Measurements from ENCODE around the gene MLF2.

MLF2 gene

DNA sequence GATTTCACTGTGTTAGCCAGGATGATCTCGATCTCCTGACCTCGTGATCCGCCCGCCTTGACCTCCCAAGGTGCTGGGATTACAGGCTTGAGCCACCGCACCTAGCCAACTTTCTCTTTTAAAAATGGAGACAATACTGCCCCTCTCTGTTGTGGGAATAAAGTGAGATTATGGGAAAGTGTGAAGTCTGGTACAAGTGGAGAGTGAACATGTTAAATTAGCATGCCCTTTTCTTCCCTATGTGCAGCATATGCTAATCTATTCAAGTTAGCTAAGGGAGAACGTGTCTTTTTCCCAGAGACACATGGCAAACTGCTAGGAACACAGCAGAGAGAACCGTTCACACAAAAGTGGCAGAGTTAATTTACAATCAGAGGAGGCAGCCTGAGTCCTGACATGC, 27.6 kb downstream of the MLF2 start:
- TF ChIP-seq CSRNP3 (CRISPR knock-in tag; IDR thresholded peaks at IDR 0.05) (no peak), ZNF70 (CRISPR knock-in tag; IDR thresholded peaks at IDR 0.05) (no peak), ZNF8 (CRISPR knock-in tag; IDR thresholded peaks at IDR 0.05) (no peak), ZFP30 (CRISPR knock-in tag; IDR thresholded peaks at IDR 0.05) (no peak), CSDC2 (CRISPR knock-in tag; IDR thresholded peaks at IDR 0.05) (no peak), ZFP3 (CRISPR knock-in tag; IDR thresholded peaks at IDR 0.05) (no peak), TOX (CRISPR knock-in tag; IDR thresholded peaks at IDR 0.05; ENCODE audit: borderline replicate concordance) (no peak), ZNF565 (CRISPR knock-in tag; conservative IDR thresholded peaks at IDR 0.05; ENCODE audit: low read depth) (no peak), ZC3H10 (CRISPR knock-in tag; IDR thresholded peaks at IDR 0.05) (no peak), BACH2 (CRISPR knock-in tag; IDR thresholded peaks at IDR 0.05; ENCODE audit: borderline replicate concordance) (no peak), GLIS3 (CRISPR knock-in tag; IDR thresholded peaks at IDR 0.05) (no peak), SNAI2 (CRISPR knock-in tag; IDR thresholded peaks at IDR 0.05) (no peak)
- TF ChIP-seq, protein P1, sequence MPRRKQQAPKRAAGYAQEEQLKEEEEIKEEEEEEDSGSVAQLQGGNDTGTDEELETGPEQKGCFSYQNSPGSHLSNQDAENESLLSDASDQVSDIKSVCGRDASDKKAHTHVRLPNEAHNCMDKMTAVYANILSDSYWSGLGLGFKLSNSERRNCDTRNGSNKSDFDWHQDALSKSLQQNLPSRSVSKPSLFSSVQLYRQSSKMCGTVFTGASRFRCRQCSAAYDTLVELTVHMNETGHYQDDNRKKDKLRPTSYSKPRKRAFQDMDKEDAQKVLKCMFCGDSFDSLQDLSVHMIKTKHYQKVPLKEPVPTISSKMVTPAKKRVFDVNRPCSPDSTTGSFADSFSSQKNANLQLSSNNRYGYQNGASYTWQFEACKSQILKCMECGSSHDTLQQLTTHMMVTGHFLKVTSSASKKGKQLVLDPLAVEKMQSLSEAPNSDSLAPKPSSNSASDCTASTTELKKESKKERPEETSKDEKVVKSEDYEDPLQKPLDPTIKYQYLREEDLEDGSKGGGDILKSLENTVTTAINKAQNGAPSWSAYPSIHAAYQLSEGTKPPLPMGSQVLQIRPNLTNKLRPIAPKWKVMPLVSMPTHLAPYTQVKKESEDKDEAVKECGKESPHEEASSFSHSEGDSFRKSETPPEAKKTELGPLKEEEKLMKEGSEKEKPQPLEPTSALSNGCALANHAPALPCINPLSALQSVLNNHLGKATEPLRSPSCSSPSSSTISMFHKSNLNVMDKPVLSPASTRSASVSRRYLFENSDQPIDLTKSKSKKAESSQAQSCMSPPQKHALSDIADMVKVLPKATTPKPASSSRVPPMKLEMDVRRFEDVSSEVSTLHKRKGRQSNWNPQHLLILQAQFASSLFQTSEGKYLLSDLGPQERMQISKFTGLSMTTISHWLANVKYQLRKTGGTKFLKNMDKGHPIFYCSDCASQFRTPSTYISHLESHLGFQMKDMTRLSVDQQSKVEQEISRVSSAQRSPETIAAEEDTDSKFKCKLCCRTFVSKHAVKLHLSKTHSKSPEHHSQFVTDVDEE (CRISPR knock-in tag; IDR thresholded peaks at IDR 0.05): no peak
- TF ChIP-seq, protein P2, sequence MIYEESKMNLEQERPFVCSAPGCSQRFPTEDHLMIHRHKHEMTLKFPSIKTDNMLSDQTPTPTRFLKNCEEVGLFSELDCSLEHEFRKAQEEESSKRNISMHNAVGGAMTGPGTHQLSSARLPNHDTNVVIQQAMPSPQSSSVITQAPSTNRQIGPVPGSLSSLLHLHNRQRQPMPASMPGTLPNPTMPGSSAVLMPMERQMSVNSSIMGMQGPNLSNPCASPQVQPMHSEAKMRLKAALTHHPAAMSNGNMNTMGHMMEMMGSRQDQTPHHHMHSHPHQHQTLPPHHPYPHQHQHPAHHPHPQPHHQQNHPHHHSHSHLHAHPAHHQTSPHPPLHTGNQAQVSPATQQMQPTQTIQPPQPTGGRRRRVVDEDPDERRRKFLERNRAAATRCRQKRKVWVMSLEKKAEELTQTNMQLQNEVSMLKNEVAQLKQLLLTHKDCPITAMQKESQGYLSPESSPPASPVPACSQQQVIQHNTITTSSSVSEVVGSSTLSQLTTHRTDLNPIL (CRISPR knock-in tag; IDR thresholded peaks at IDR 0.05; ENCODE audit: low read depth): no peak
- no peak for ATAC-seq

DNA sequence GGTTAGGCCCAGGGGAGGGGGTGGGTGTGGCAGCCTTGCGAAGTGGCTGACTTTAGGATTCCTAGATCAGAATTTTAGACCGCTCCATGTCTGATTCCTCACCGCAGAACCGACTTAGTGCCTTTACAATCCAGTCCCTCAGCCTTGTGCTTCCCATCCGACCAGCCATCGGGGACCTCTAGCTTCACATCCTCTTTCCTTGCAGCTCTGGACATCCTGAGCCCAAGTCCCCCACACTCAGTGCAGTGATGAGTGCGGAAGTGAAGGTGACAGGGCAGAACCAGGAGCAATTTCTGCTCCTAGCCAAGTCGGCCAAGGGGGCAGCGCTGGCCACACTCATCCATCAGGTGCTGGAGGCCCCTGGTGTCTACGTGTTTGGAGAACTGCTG, 28.5 kb downstream of the MLF2 start:
- TF ChIP-seq ZNF70 (CRISPR knock-in tag; IDR thresholded peaks at IDR 0.05) (no peak), BACH2 (CRISPR knock-in tag; IDR thresholded peaks at IDR 0.05; ENCODE audit: borderline replicate concordance) (no peak), TOX (CRISPR knock-in tag; IDR thresholded peaks at IDR 0.05; ENCODE audit: borderline replicate concordance) (no peak)
- ATAC-seq: peak; percentile 43

- peak; percentile 98 for ATAC-seq
- no peak for TF ChIP-seq ZNF70 (CRISPR knock-in tag; IDR thresholded peaks at IDR 0.05)
- peak; percentile 41; the same call in 1 of the 2 replicates for TF ChIP-seq PATZ1 (CRISPR knock-in tag; IDR thresholded peaks at IDR 0.05; ENCODE audit: borderline replicate concordance)
- TF ChIP-seq ZFP3 (CRISPR knock-in tag; IDR thresholded peaks at IDR 0.05): no peak
- no peak for TF ChIP-seq ESRRG (CRISPR knock-in tag; IDR thresholded peaks at IDR 0.05)
- no peak; the same call in 1 of the 2 replicates for TF ChIP-seq TCF4 (CRISPR knock-in tag; IDR thresholded peaks at IDR 0.05; ENCODE audit: borderline replicate concordance)
- peak; percentile 55; the same call in 1 of the 2 replicates for TF ChIP-seq CSDC2 (CRISPR knock-in tag; IDR thresholded peaks at IDR 0.05)
- TF ChIP-seq PPARA (CRISPR knock-in tag; IDR thresholded peaks at IDR 0.05; ENCODE audit: borderline replicate concordance): no peak
- no peak for TF ChIP-seq ZNF565 (CRISPR knock-in tag; conservative IDR thresholded peaks at IDR 0.05; ENCODE audit: low read depth)
- TF ChIP-seq, protein P1 (CRISPR knock-in tag; IDR thresholded peaks at IDR 0.05): peak; percentile 67
- TF ChIP-seq TOX (CRISPR knock-in tag; IDR thresholded peaks at IDR 0.05; ENCODE audit: borderline replicate concordance): no peak
- TF ChIP-seq SNAI2 (CRISPR knock-in tag; IDR thresholded peaks at IDR 0.05): no peak
- no peak for TF ChIP-seq RARB (CRISPR knock-in tag; IDR thresholded peaks at IDR 0.05)
- TF ChIP-seq ZNF8 (CRISPR knock-in tag; IDR thresholded peaks at IDR 0.05): 0 out of 2 replicates have a peak, but pooled peaks have one; percentile 5
- TF ChIP-seq OSR1 (CRISPR knock-in tag; IDR thresholded peaks at IDR 0.05): no peak
These were observed 29.1 kb downstream of the MLF2 start, which contains the start of gene COPS7A for GRCh38 chr12:6723607-6724408. Gene COPS7A, plus strand, starts transcription at chr12:6724046. Its CDS starts 611 bp downstream, at chr12:6724657.
